Adrenal gland (tissue), 12 donors: ENCODE measurements around the gene CCDC78. TPM values are rescaled to one million over a fixed set of nuclear protein-coding genes. Genes with fewer than 3 reads are reported as not detected.

Experiments used
- DNase-seq, 7 donors: peaks; one replicate each; pipeline ENCODE4 v3.0.0-alpha.2; 2019 to 2020
- H3K27ac ChIP-seq, 5 donors: fragments of 200-600 bp; sonication (generic) in 4 of 5; 1 replicate in 3 of 5; 2 replicates in 2 of 5; pipeline versions ENCODE4 v1.5.1 to v1.8.0; 2016 to 2020; ENCODE audit warnings: mild to moderate bottlenecking in 1 of 5
- H3K27me3 ChIP-seq: fragments of 200-600 bp; 2 replicates; pipeline ENCODE4 v1.8.0; 2021
- H3K36me3 ChIP-seq, 2 donors: fragments of 200-600 bp; replicated peaks in 1 of 2; 1 replicate in 1 of 2; 2 replicates in 1 of 2; pipeline versions ENCODE4 v1.5.1 to v1.8.0; 2018 to 2022
- H3K4me1 ChIP-seq, 2 donors: fragments of 200-600 bp; replicated peaks in 1 of 2; 1 replicate in 1 of 2; 2 replicates in 1 of 2; pipeline versions ENCODE4 v1.5.1 to v1.8.0; 2018 to 2021
- H3K4me3 ChIP-seq, 4 donors: fragments of 200-600 bp; sonication (generic) in 3 of 4; one replicate each; pipeline ENCODE4 v1.5.1; 2016 to 2018
- H3K9me3 ChIP-seq, 3 donors: fragments of 200-600 bp; sonication (generic) in 1 of 3; replicated peaks in 1 of 3; 1 replicate in 2 of 3; 2 replicates in 1 of 3; pipeline versions ENCODE4 v1.5.1 to v1.8.0; 2016 to 2021
- POLR2A ChIP-seq, 2 donors: fragments of 450-650 bp; IDR thresholded peaks; one replicate each; pipeline ENCODE4 v1.6.1; 2017; ENCODE audit warnings: antibody characterized with exemption in 2 of 2, mild to moderate bottlenecking in 2 of 2, moderate library complexity in 1 of 2
- WGBS, 4 donors: extraction: QIAGEN DNeasy Blood & Tissue Kit in 2 of 4; methylation state at CpG; one replicate each; pipeline versions ENCODE4 v1.1.5 to v1.1.7; 2013 to 2017; 5-methylcytosine and 5-hydroxymethylcytosine counted together
- intact Hi-C, 2 donors: fragments of 100-400 bp; cut with DNase I; formaldehyde crosslinking; loops; one replicate each; pipeline versions ENCODE4 v1.14.1 to v1.15.0; 2022 to 2023
- polyA plus RNA-seq, 3 donors: library from polyadenylated mRNA; stranded (reverse); fragments of 200-250 nt in 2 of 3; fragments of 350-450 nt in 1 of 3; fragmentation: Illumina TruSeq in 1 of 3; extraction: RNeasy Lipid Tissue Mini Kit (QIAGEN cat#74804) in 1 of 3; gene quantifications; one replicate each; pipeline ENCODE4 v1.2.3, GENCODE V29; 2013 to 2014
- total RNA-seq, 9 donors: library from RNA; depleted of rRNA in 4 of 9; stranded (reverse); fragments of >200 nt in 4 of 9; fragments of 120-200 nt in 1 of 9; fragmentation: NEBNext Ultra II Directional in 1 of 9; extraction: Animal tissue kit (Norgen Biotek cat#: 25700) in 1 of 9; gene quantifications; one replicate each; pipeline versions ENCODE4 v1.1.0 to v1.2.4, GENCODE V29; 2013 to 2023
- TF ChIP-seq, protein P1 (sequence below), 6 experiments: fragments of 450-650 bp in 4 of 6; fragments of 200-600 bp in 2 of 6; sonication (generic) in 1 of 6; IDR thresholded peaks; 1 replicate in 5 of 6; 2 replicates in 1 of 6; pipeline versions ENCODE4 v1.5.1 to v1.8.0; 2016 to 2021; ENCODE audit warnings: antibody characterized with exemption in 6 of 6, mild to moderate bottlenecking in 2 of 6, moderate library complexity in 1 of 6
- donor health status: healthy with polysubstance abuse.
- donor health status: Bipolar disorder and iron deficiency.
- donor health status: DM: yes; HTN: yes; CAD: no.
- donor health status: DM: no; HTN: no; CAD: no.
- donor health status: DM: no; HTN: no; CAD: no.
- donor health status: DM: yes; HTN: yes; CAD: no.

Gene CCDC78
- total and polyA plus RNA-seq, 12 donors = 0.17 to 49.9 (median 0.85) TPM; not detected in 2

DNA sequence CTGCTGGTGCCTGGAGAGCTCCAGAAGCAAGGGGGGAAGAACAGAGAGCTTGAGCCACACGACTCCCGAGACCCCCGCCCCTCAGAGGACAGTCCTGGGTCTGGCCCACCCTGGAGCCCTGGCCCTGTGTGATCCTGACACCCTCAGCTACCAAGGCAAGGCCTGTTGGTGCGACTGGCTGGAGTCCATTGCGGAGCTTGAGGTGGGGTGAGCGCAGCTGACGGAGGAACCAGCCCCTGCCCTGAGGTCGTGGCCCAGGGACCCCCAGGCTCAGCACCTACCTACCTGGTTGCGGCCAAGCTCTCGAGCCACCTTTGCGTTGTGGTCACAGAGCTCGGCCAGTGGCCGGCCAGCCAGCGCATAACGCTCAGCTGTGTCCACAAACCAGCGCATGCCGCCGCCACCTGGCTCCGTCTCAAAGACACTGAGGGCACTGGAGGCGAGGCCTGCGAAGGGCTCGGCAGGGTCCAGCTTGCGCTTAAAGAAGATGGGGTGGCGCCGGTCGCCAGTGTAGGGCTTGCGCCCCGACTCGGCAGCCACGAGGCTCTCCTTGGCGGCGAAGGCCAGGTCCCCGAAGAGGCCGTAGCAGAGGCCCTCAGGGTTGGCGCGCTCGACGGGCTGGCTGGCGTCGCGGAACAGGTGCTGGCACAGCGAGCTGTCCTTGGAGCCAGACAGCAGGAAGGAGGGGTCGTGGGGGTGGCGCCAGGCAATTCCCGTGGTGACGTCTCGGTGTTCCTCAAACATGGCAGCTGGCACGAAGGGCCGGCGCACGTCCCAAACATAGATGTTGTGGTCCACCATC lies 39.6 kb downstream of the CCDC78 start:
- Histone ChIP-seq H3K4me3 (no peak overlapping the region), H3K4me1 (peaks cover 17 to 46% of the 10 kb centered on the region in 2 donors)

DNA sequence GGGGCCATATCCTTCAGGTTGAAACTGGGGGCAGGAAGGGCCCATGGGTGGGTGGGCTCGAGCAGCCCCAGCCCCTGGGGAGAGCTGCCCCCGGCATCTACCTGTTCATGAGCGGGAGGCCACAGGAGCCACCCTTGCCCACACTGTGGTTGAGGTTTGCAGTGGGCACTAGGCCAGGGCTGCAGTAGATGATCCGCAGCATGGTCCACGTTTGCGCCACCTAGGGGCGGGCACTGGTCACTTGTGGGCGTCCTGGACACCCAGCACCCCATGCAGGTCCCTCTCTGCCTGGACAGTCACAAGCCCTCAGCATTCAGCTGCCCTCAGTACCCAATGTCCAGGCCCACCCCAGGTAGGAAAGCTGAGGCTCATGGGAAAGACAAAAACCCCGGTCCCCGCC lies 40.3 kb downstream of the CCDC78 start:
- peak in 6 of 7 donors; percentile 62 to 81 (median 77) for DNase-seq
- no peaks in the 10 kb centered on the region for H3K9me3 ChIP-seq

More for the DNA sequence above, 39.6 kb downstream of the CCDC78 start:
- Histone ChIP-seq H3K27ac (no peak overlapping the region), H3K27me3 (no peaks in the 10 kb centered on the region), H3K9me3 (no peaks in the 10 kb centered on the region), H3K36me3 (peaks cover 0 to 32% of the 10 kb centered on the region in 2 donors)
- intact Hi-C loops = no loop called here
- 78 to 91% (median 87%) methylated on average over 6 to 51 of the region's 51 CpGs for WGBS, 4 donors
- TF ChIP-seq POLR2A (IDR thresholded peaks at IDR 0.05) = no peak
- TF ChIP-seq, protein P1, sequence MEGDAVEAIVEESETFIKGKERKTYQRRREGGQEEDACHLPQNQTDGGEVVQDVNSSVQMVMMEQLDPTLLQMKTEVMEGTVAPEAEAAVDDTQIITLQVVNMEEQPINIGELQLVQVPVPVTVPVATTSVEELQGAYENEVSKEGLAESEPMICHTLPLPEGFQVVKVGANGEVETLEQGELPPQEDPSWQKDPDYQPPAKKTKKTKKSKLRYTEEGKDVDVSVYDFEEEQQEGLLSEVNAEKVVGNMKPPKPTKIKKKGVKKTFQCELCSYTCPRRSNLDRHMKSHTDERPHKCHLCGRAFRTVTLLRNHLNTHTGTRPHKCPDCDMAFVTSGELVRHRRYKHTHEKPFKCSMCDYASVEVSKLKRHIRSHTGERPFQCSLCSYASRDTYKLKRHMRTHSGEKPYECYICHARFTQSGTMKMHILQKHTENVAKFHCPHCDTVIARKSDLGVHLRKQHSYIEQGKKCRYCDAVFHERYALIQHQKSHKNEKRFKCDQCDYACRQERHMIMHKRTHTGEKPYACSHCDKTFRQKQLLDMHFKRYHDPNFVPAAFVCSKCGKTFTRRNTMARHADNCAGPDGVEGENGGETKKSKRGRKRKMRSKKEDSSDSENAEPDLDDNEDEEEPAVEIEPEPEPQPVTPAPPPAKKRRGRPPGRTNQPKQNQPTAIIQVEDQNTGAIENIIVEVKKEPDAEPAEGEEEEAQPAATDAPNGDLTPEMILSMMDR (IDR thresholded peaks at IDR 0.05) = no peak
- DNase-seq = peak in 1 of 7 donors; percentile 27

DNA sequence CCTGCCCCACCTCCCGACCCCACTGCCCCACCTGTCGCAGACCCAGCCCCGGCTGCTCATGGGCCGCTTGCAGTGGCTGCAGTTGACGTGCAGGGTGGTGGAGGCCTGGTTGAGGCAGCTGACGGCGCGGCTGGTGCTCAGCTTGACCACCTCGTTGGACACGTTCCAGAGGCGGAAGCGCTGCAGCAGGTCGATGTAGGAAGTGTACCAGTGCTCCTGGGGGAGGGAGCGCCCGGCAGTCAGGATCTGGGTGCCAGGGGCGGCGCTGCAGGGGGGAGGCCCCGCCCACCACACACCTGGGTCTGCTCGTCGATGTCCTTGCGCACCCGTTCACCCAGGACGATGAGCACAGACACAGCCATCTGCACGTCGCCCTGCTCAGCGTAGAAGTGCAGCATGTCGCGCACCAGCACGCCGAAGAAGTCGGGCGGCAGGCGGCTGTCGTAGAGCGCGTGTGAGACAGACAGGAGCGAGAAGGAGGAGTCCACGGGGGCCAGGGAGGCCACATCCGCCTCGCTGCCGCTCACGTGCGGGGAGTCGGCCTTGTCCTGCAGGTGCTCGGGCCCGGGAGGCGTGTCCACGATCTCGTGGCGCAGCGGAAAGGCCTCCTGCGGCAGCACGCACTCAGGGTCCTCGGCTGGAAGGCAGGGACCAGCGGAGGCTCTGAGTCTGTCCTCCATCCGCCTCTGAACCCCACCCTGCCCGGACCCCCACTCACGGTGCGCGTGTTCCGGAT lies 41.1 kb downstream of the CCDC78 start:
- Histone ChIP-seq H3K27me3 (no peaks in the 10 kb centered on the region), H3K27ac (peak overlapping the region in 2 of 5 donors; percentile 79 to 81), H3K4me3 (peak overlapping the region in 1 of 4 donors; percentile 79), H3K4me1 (peaks cover 27 to 54% of the 10 kb centered on the region in 2 donors), H3K36me3 (peaks cover 0 to 36% of the 10 kb centered on the region in 2 donors), H3K9me3 (no peaks in the 10 kb centered on the region)
- TF ChIP-seq POLR2A (IDR thresholded peaks at IDR 0.05) = no peak
- TF ChIP-seq, protein P1 (IDR thresholded peaks at IDR 0.05) = no peak
- 87 to 94% (median 91%) methylated on average over 9 to 61 of the region's 61 CpGs for WGBS, 4 donors
- peak in 3 of 7 donors; percentile 43 to 80 (median 55) for DNase-seq
- intact Hi-C loops = no loop called here

More for the DNA sequence above, 40.3 kb downstream of the CCDC78 start:
- Histone ChIP-seq H3K27me3 (no peaks in the 10 kb centered on the region), H3K4me1 (peaks cover 24 to 53% of the 10 kb centered on the region in 2 donors), H3K4me3 (no peak overlapping the region), H3K27ac (no peak overlapping the region), H3K36me3 (peaks cover 0 to 36% of the 10 kb centered on the region in 2 donors)
- TF ChIP-seq, protein P1 (IDR thresholded peaks at IDR 0.05) = peak; percentile 15 to 45 (median 34)
- no peak for TF ChIP-seq POLR2A (IDR thresholded peaks at IDR 0.05)
- 61 to 83% (median 64%) methylated on average over 5 to 10 of the region's 10 CpGs for WGBS, 4 donors
- intact Hi-C loops = no loop called here
